ENCODE measurements around the gene KDM4B. TPM values are rescaled to one million over a fixed set of nuclear protein-coding genes. Genes with fewer than 3 reads are reported as not detected.

KDM4B gene
- total RNA-seq, 1 experiment from 2014 or later, result 35.9 TPM

DNA sequence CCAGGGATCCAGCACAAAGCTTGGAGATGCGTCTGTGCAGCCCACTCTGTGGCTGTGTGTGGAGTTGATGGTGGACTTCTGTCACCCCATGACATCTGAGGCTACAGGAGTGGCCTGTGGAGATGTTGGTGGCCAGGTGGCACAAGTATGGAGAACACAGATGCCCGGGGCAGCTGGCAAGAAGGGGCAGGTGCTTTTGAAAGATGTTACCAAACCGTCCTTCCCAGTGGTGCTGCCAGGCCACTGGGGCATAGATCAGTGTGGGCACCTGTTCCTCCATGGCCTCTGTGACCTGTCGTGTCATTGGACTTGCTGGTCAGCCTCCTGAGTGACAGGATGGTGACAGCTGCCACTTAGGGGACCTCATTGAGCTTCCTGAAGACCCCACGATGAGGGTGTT, 36.2 kb downstream of the KDM4B start:
- no peak overlapping the region for H3K27ac ChIP-seq (ENCODE audit: low read depth, low read length)
- H3K9me3 ChIP-seq (ENCODE audit: control insufficient read depth in 1 of 2, insufficient read depth in 1 of 2, low read depth in 1 of 2, low read length in 2 of 2), result no peaks in the 10 kb centered on the region
- TF ChIP-seq SIN3A (IDR thresholded peaks at IDR 0.05; ENCODE audit: low read depth), result no peak
- no peak for TF ChIP-seq RAD21 (IDR thresholded peaks at IDR 0.05; ENCODE audit: low read depth)
- no peak for TF ChIP-seq JUND (IDR thresholded peaks at IDR 0.05)
- TF ChIP-seq, protein P1, sequence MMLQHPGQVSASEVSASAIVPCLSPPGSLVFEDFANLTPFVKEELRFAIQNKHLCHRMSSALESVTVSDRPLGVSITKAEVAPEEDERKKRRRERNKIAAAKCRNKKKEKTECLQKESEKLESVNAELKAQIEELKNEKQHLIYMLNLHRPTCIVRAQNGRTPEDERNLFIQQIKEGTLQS (IDR thresholded peaks at IDR 0.05), result no peak
- TF ChIP-seq CBX3 (IDR thresholded peaks at IDR 0.05; ENCODE audit: low read depth), result no peak
- TF ChIP-seq ZNF274 (IDR thresholded peaks at IDR 0.05; ENCODE audit: low read depth, low read length), result no peak
- TF ChIP-seq FOSL1 (IDR thresholded peaks at IDR 0.05; ENCODE audit: low read depth), result no peak
- no peak for TF ChIP-seq ELF1 (IDR thresholded peaks at IDR 0.05; ENCODE audit: borderline replicate concordance, low read depth)
- no peaks in the 10 kb centered on the region for H3K27me3 ChIP-seq (ENCODE audit: insufficient read depth, low read length)
- ATAC-seq (no peak), DNase-seq (ENCODE audit: low read depth, low spot score) (no peak)
- intact Hi-C loops (cut with micrococcal nuclease), result no loop called here
- no peak overlapping the region for H3K4me3 ChIP-seq (replicated peaks in 1 of 2; ENCODE audit: low read depth in 1 of 2, low read length in 2 of 2)
- no peaks in the 10 kb centered on the region; the same call in 1 of the 2 replicates for H4K20me1 ChIP-seq (ENCODE audit: insufficient read depth)
- ChIA-PET CTCF (no interaction called here), POLR2A (no interaction called here), RAD21 (ENCODE audit: low non-redundant PET in 1 of 2, low total read pairs in 2 of 2, uncharacterized antibody in 2 of 2, unreplicated experiment in 2 of 2) (no interaction called here)
- H3K4me1 ChIP-seq (ENCODE audit: control insufficient read depth in 1 of 2, insufficient read depth in 2 of 2, low read length in 2 of 2), result peaks cover 12 to 20% of the 10 kb centered on the region in 2 experiments
- no peaks in the 10 kb centered on the region for H3K36me3 ChIP-seq (ENCODE audit: control insufficient read depth in 1 of 2, insufficient read depth in 2 of 2, low read length in 2 of 2)
- no TSS peak for BruUV-seq (replicated peaks)
- no peak overlapping the region for H3K4me2 ChIP-seq (ENCODE audit: low read length)
- peaks cover 41% of the 10 kb centered on the region for H3K79me2 ChIP-seq (ENCODE audit: insufficient read depth, low read length)
- no peaks in the 10 kb centered on the region for H3K9me2 ChIP-seq (ENCODE audit: insufficient read depth)
- H3K9ac ChIP-seq (ENCODE audit: low read length), result no peak overlapping the region
- no peak overlapping the region for H2AFZ ChIP-seq (ENCODE audit: low read depth, low read length, poor library complexity, severe bottlenecking)

DNA sequence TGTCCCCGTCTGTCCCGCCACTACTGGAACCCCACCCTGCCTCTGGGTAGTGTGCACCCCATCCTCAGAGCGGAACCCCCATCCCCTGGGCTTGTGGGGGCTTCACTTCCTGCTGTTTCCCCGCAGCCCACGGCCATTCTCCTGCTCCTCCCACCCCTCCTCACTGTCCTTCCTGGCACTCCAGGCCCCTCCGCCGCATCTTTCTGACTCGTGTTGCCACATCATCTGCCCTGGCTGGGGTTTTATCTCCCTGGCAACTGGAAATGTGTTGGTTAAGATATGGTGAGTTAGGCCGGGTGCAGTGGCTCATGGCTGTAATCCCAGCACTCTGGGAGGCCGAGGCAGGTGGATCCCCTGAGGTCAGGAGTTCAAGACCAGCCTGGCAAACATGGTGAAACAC, 37.3 kb downstream of the KDM4B start:
- DNase-seq (ENCODE audit: low read depth, low spot score) (no peak), ATAC-seq (no peak)
- no TSS peak for BruUV-seq (replicated peaks)
- Histone ChIP-seq H3K9me2 (ENCODE audit: insufficient read depth) (no peaks in the 10 kb centered on the region), H2AFZ (ENCODE audit: low read depth, low read length, poor library complexity, severe bottlenecking) (no peak overlapping the region), H3K9me3 (ENCODE audit: control insufficient read depth in 1 of 2, insufficient read depth in 1 of 2, low read depth in 1 of 2, low read length in 2 of 2) (no peaks in the 10 kb centered on the region), H3K4me2 (ENCODE audit: low read length) (no peak overlapping the region), H3K9ac (ENCODE audit: low read length) (no peak overlapping the region), H3K27ac (ENCODE audit: low read depth, low read length) (no peak overlapping the region), H4K20me1 (ENCODE audit: insufficient read depth) (no peaks in the 10 kb centered on the region; the same call in 1 of the 2 replicates), H3K79me2 (ENCODE audit: insufficient read depth, low read length) (peaks cover 39% of the 10 kb centered on the region), H3K36me3 (ENCODE audit: control insufficient read depth in 1 of 2, insufficient read depth in 2 of 2, low read length in 2 of 2) (no peaks in the 10 kb centered on the region), H3K4me3 (replicated peaks in 1 of 2; ENCODE audit: low read depth in 1 of 2, low read length in 2 of 2) (no peak overlapping the region), H3K27me3 (ENCODE audit: insufficient read depth, low read length) (no peaks in the 10 kb centered on the region), H3K4me1 (ENCODE audit: control insufficient read depth in 1 of 2, insufficient read depth in 2 of 2, low read length in 2 of 2) (peaks cover 12 to 19% of the 10 kb centered on the region in 2 experiments)
- intact Hi-C loops (cut with micrococcal nuclease), result no loop called here
- ChIA-PET POLR2A (no interaction called here), RAD21 (ENCODE audit: low non-redundant PET in 1 of 2, low total read pairs in 2 of 2, uncharacterized antibody in 2 of 2, unreplicated experiment in 2 of 2) (no interaction called here), CTCF (no interaction called here)
- TF ChIP-seq SIN3A (IDR thresholded peaks at IDR 0.05; ENCODE audit: low read depth) (no peak), FOSL1 (IDR thresholded peaks at IDR 0.05; ENCODE audit: low read depth) (no peak), RAD21 (IDR thresholded peaks at IDR 0.05; ENCODE audit: low read depth) (no peak), POLR2AphosphoS5 (IDR thresholded peaks at IDR 0.05; ENCODE audit: low read depth, low read length) (no peak), TCF7L2 (IDR thresholded peaks at IDR 0.05; ENCODE audit: borderline replicate concordance, extremely low read depth, insufficient read depth, insufficient read length) (no peak), CBX3 (IDR thresholded peaks at IDR 0.05; ENCODE audit: low read depth) (no peak), EZH2 (IDR thresholded peaks at IDR 0.05) (no peak), EGR1 (IDR thresholded peaks at IDR 0.05; ENCODE audit: low read depth) (no peak), ELF1 (IDR thresholded peaks at IDR 0.05; ENCODE audit: borderline replicate concordance, low read depth) (no peak), JUND (IDR thresholded peaks at IDR 0.05) (no peak), YY1 (IDR thresholded peaks at IDR 0.05; ENCODE audit: extremely low read depth, insufficient replicate concordance, low read depth, low read length) (no peak), SP1 (IDR thresholded peaks at IDR 0.05; ENCODE audit: low read depth) (no peak), ZNF274 (IDR thresholded peaks at IDR 0.05; ENCODE audit: low read depth, low read length) (no peak)
- TF ChIP-seq, protein P2, sequence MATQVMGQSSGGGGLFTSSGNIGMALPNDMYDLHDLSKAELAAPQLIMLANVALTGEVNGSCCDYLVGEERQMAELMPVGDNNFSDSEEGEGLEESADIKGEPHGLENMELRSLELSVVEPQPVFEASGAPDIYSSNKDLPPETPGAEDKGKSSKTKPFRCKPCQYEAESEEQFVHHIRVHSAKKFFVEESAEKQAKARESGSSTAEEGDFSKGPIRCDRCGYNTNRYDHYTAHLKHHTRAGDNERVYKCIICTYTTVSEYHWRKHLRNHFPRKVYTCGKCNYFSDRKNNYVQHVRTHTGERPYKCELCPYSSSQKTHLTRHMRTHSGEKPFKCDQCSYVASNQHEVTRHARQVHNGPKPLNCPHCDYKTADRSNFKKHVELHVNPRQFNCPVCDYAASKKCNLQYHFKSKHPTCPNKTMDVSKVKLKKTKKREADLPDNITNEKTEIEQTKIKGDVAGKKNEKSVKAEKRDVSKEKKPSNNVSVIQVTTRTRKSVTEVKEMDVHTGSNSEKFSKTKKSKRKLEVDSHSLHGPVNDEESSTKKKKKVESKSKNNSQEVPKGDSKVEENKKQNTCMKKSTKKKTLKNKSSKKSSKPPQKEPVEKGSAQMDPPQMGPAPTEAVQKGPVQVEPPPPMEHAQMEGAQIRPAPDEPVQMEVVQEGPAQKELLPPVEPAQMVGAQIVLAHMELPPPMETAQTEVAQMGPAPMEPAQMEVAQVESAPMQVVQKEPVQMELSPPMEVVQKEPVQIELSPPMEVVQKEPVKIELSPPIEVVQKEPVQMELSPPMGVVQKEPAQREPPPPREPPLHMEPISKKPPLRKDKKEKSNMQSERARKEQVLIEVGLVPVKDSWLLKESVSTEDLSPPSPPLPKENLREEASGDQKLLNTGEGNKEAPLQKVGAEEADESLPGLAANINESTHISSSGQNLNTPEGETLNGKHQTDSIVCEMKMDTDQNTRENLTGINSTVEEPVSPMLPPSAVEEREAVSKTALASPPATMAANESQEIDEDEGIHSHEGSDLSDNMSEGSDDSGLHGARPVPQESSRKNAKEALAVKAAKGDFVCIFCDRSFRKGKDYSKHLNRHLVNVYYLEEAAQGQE (IDR thresholded peaks at IDR 0.05; ENCODE audit: low read depth), result no peak

All from HCT116 (cell line).